Loucy (cell line): Measurements from ENCODE around the gene CABLES1.

Source experiments
- EZH2phosphoT487 ChIP-seq: fragments of 200-600 bp; IDR thresholded peaks from 2 replicates; pipeline ENCODE4 v1.6.1; 2018; ENCODE audit warnings: antibody characterized with exemption, mild to moderate bottlenecking, moderate library complexity, borderline replicate concordance
- TF ChIP-seq, protein P1 (sequence below): fragments of 200-600 bp; sonication (generic); conservative IDR thresholded peaks from 2 replicates; pipeline ENCODE4 v1.5.1; 2014; ENCODE audit warnings: mild to moderate bottlenecking, antibody characterized with exemption, low read length

DNA sequence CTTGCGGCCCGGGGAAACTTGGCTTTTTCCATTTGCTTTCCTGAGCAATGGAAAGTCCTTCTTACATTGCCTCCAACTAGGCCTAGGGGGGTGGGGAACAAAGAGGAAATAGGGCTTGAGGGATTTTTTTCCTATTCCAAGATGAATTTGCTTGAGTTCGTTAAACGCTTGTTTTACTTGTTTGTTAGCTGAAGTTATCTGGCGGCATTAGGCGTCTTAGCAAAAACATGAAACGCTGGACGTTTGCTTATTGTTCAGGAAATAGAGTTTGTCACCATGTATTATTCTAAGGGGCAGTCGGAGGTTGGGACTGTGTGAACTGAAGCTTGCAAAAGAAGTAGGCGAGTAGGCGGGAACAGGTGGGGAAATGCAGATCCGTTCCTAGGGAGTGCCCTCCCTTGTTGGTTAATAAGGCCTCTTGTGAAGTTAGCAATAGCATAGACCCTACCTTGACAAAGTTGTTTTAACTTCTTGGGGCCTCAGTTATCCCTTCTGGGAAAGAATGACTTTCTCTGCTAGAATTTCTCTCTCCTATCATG is 1.9 kb downstream of the CABLES1 start:
- TF ChIP-seq, protein P1, sequence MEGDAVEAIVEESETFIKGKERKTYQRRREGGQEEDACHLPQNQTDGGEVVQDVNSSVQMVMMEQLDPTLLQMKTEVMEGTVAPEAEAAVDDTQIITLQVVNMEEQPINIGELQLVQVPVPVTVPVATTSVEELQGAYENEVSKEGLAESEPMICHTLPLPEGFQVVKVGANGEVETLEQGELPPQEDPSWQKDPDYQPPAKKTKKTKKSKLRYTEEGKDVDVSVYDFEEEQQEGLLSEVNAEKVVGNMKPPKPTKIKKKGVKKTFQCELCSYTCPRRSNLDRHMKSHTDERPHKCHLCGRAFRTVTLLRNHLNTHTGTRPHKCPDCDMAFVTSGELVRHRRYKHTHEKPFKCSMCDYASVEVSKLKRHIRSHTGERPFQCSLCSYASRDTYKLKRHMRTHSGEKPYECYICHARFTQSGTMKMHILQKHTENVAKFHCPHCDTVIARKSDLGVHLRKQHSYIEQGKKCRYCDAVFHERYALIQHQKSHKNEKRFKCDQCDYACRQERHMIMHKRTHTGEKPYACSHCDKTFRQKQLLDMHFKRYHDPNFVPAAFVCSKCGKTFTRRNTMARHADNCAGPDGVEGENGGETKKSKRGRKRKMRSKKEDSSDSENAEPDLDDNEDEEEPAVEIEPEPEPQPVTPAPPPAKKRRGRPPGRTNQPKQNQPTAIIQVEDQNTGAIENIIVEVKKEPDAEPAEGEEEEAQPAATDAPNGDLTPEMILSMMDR, result no peak
- TF ChIP-seq EZH2phosphoT487, result no peak
